Choroid plexus epithelial cell (primary cell): ENCODE results near the gene SORCS1.
A peak's percentile ranks its signal among the peaks of the same experiment; 100 is the strongest.

ENCODE experiments used
- DNase-seq: peaks from one replicate; pipeline ENCODE4 v3.0.0-alpha.2; 2010; ENCODE audit warnings: low read depth
- H3K4me3 ChIP-seq: 2 replicates; pipeline ENCODE4 v1.5.1; 2011; ENCODE audit warnings: low read depth, mild to moderate bottlenecking, control low read depth, low read length, moderate library complexity
- CTCF ChIP-seq: conservative IDR thresholded peaks from 2 replicates; pipeline ENCODE4 v1.5.1; 2011; ENCODE audit warnings: low read depth, mild to moderate bottlenecking, control low read depth, inconsistent platforms, low read length, moderate library complexity

The SORCS1 gene

GRCh38 chr10:106548832-106549231 is 615.7 kb downstream of the SORCS1 start:
- no peak for TF ChIP-seq CTCF
- H3K4me3 ChIP-seq = no peak overlapping the region
- no peak for DNase-seq

- no peak for TF ChIP-seq CTCF
- no peak for DNase-seq
- no peak overlapping the region for H3K4me3 ChIP-seq
These were observed 617.4 kb downstream of the SORCS1 start for GRCh38 chr10:106547047-106547635.

GRCh38 chr10:106542461-106542860 is 622.0 kb downstream of the SORCS1 start:
- no peak for DNase-seq
- H3K4me3 ChIP-seq = no peak overlapping the region
- TF ChIP-seq CTCF = no peak

- TF ChIP-seq CTCF = no peak
- no peak overlapping the region for H3K4me3 ChIP-seq
- peak; percentile 78 for DNase-seq
These were observed 623.9 kb downstream of the SORCS1 start for GRCh38 chr10:106540645-106541044.

- DNase-seq = no peak
- no peak for TF ChIP-seq CTCF
- no peak overlapping the region for H3K4me3 ChIP-seq
These were observed 626.6 kb downstream of the SORCS1 start for GRCh38 chr10:106537866-106538265.

GRCh38 chr10:106535304-106535953 is 629.1 kb downstream of the SORCS1 start:
- H3K4me3 ChIP-seq = no peak overlapping the region
- no peak for TF ChIP-seq CTCF
- DNase-seq = no peak

- no peak overlapping the region for H3K4me3 ChIP-seq
- TF ChIP-seq CTCF = no peak
- no peak for DNase-seq
These were observed 630.1 kb downstream of the SORCS1 start for GRCh38 chr10:106534441-106534840.
